Activated CD8-positive, alpha-beta memory T cell treated with anti-CD3 and anti-CD28 coated beads for 48 hours (primary cell): Measurements from ENCODE around the gene WFIKKN1.

Experiments
- DNase-seq, 3 experiments: peaks; one replicate each; pipeline ENCODE4 v3.0.0-alpha.2; 2020; ENCODE audit warnings: low read depth in 2 of 3, low spot score in 2 of 3

WFIKKN1 gene, protein sequence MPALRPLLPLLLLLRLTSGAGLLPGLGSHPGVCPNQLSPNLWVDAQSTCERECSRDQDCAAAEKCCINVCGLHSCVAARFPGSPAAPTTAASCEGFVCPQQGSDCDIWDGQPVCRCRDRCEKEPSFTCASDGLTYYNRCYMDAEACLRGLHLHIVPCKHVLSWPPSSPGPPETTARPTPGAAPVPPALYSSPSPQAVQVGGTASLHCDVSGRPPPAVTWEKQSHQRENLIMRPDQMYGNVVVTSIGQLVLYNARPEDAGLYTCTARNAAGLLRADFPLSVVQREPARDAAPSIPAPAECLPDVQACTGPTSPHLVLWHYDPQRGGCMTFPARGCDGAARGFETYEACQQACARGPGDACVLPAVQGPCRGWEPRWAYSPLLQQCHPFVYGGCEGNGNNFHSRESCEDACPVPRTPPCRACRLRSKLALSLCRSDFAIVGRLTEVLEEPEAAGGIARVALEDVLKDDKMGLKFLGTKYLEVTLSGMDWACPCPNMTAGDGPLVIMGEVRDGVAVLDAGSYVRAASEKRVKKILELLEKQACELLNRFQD

DNA sequence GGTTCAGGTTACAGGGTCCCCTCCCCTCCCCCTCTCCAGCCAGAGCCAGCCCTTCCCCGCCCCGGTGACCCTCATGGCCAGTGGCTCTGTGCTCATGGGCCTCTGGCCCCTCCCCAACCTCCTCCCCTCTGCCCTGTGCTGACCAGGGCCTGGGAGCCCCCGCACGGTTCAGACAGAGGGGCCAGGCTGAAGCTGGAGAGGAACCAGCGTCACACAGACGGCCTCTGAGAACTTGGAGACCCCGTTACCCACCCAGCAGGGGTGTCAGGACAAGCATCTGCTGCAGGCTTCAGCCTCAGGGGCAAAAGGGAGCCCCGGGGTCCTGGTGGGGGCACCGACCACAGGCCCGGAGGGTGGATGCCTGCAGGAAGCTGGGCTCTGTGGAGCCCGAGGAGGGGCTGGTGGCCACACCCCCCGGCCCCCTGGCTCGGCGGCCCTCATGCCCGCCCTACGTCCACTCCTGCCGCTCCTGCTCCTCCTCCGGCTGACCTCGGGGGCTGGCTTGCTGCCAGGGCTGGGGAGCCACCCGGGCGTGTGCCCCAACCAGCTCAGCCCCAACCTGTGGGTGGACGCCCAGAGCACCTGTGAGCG, at the start of gene WFIKKN1:
Gene WFIKKN1 (plus strand): TSS at position 171 of the 591 bp plus-strand sequence. CDS start 269 bp downstream, at position 440.
- DNase-seq: no peak

DNA sequence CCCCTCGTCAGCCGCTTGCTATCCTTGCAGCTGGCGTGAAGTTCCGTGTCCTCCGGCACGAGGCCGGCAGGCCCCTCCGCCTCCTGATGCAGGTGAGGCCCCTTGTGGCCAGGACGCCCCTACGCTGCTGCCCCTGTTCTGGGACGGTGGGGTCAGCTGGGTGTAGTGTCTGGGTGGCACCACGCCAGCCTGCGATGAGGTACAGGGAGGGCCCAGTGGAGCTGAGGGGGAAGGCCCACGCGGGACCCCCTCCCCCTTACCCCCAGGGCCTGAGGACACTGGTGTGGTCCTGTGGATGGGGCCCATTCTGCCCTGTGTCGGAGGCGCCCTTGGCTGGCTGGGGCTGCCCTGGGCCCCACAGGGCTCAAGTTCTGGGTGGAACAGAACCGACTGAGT, 48.6 kb upstream of the WFIKKN1 start:
- no peak for DNase-seq

DNA sequence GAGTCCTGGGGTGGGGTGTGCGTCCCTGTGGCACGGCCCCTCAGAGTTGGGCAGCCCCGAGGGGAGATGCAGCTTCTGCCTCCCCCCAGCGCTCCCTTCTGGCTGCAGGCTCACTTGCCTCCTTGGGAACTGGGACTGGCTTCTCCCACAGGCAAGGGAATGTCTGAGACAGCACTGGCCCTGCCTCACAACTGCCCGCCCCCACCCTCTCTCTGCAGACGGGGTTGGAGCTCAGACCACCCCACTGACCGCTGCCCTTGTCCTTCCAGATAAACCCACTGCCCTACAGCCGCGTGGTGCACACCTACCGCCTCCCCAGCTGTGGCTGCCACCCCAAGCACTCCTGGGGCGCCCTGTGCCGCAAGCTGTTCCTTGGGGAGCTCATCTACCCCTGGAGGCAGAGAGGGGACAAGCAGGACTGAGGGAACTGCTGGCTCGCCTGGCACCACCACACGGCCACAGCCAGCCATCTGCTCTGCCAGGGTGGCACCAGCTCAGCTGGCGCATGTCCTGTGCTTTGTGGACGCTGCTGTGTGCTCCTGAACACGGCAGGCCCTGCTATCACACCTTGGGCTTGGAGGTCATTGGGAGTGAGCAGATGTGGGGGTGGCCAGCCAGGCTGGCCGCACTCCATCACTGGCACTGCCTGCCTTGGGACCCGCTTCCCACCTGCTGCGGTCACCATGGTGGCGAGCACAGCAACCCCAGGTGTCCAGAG, 48.0 kb upstream of the WFIKKN1 start:
- DNase-seq: no peak

DNA sequence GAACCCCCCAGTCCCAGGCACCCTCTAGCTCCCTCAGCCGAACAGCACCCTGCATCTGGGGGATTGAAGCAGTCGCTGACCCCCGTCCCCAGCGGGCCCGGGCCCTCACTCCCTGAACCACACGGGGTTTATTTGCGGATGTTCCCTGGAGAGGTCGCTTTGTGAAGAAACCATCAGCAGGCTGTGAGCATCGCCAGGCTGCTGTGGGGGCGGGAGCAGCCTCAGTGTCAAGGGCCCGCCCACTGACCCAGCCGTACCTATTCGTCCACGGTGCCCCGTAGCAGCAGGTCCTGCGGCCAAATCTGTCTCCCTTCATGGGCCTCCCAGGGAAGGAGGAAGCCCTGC, 47.3 kb upstream of the WFIKKN1 start:
- DNase-seq: no peak

DNA sequence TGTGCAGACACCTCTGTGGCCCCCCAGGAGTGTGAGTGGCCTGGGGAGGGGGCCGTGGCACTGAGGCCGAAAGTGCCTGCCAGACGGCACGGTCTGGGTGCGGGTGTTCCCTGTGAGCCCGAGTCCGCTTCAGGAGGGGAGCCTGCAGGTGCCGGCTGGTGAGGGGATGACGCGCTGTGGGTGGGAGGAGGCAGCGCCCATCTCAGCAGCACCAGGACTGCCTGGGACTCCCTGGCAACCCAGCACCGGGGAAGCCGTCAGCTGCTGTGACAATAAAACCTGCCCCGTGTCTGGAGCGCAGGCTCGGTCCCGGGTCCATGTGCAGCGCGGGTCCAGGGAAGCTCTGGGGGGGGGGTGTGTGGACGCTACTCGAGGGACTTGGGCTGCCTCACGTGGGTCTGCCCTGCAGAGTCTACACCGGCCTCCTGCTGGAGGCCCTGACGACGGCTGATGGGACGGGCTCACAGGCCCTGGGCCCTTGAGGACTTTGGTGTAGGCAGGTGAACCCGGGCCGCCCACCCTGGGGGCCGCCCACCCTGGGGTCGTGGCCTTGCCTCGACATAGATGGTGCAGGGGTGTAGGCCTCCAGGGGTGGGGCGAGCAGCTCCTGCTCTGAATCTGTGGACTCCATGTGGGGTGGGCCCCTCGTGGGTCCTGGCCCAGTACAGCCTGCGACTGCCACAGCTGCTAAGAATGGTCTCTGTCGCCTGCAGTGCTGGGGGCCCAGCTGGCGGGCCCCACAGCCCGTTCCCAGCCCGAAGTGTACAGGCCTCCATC, 46.8 kb upstream of the WFIKKN1 start:
- no peak for DNase-seq

DNA sequence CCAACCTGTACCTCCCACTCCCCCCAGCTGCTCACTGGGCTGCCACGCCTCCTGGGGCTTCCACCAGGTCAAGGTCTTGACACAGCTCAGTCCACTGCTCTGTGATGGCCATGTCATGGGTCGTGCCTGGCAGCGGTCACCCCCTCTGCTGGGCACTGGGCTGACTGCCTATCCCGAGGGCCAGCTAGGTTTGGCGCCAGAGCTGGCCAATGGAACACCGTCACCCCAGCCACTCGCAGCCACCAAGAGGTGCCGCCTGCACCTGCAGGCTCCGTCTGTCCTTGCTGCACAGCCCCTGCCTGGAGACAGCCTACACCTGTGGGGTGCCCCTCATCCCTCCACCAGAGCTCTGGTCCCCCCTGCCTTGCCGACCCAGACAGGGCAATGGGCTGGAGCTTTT, 45.4 kb upstream of the WFIKKN1 start:
- no peak for DNase-seq

DNA sequence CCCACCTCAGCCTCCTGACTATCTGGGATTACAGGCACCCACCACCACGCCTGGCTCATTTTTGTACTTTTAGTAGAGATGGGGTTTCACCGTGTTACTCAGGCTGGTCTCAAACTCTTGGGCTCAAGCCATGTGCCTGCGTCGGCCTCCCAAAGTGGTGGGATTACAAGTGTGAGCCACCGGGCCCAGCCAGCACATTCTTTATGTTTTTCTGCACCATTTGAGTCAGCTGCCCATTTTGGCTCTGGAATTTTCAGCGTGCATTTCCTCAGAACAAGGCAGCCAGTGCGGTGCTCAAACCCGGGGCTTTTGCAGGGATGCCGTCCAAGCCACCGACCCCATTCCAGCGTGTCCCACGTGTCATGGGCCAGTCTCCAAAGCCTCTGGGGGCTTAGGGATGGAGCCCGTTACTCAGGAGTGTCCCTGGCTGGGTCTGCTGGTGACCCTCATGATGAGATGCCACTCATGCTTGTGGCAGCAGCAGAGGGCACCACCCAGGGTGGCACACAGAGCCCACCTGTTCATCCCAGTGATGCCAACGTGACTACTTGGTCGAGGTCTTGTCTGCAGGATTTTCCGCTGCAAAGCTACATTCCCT, 44.6 kb upstream of the WFIKKN1 start:
- DNase-seq: no peak

DNA sequence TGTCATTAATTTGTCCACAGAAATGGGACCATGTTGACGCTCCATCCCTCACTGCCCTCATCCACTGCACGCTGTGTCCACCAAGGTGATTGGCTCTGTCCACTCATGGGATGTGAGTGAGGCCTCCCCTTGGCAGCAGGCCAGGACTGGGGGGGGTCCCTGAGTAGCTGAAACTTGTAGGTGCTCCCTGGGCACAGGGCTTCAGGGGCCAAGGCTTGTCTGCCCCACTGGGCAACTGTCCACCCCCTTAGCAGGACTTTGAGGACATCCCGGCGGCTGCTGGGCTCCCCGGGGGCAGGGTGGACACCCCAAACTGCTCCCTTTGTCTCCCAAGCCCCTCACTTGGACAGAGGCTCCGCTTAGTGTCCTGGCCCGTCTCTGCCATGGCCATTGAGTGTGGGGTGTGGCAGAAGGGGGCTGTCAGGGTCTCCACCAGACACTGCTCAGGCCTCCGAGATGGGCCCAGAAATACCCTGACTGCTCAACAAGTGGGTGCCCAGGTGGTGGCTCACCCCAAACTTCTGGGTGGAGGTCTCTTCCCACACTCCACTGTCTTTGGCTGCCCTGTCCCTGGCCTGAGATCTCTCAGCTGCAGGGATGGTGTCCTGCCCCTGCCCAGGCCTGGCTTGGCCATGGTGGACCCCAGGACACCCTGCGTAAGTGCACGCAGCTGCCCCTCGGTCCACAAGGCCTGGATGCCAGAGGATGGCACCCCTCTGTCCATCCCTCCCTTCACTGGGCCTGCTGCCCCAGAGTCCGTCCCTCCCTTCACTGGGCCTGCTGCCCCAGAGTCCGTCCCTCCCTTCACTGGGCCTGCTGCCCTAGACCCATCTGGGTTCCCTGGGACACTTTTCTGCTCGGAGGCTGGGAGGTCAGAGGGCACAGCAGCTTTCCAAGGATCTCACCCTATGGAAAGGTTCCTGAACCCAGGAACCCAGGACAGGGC, 43.9 kb upstream of the WFIKKN1 start:
- no peak for DNase-seq

DNA sequence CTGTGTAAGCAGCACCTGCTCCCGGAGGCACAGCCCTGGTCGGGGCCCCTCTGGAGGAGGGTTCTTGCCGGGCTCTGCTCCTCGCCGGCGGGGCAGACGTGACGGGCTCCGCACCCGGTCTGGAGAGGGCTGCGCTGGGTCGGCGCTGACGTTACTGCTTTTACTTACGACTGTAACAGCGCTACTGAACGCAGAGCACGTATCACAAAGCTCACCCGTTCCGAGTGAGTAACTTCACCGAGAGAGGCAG, 42.2 kb upstream of the WFIKKN1 start:
- DNase-seq: peak in 2 of 3 experiments; percentile 40 to 45

DNA sequence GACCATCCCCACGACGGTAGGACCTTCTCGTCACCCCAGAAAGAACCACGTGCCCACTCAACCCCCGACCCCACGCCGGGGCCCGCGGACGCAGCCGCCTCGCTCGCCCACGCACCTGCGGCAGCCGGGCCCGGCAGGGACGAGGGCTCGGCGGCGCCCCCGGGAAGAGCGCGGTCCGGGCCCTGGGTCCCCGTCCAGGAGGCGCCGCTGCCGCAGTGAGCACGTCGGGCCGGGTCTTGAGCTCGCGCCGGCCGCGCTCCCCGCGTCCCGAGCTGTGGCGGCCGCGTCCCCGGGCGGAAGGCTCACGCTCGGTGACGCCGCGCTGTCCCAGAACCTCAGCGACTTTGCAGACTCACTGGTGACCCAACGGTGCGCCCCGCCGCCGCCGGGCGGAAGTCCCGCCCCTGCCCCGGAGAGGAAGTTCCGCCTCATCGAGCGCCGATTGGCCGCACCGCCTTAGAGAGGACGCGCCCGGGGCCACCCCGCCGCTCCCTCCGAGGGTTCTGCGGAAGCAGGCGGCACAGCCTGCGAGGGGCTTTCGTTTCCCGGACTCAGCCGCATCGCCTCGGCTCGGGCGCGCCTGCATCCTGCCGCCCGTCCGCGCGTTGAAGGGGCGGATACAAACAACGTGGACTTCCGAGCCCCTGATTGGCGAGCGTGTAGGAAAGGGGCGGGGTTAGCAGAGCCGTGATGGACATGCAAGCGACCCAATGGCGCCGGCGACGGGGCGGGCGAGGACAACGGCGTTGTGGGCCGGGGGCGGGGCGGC, 41.7 kb upstream of the WFIKKN1 start:
- DNase-seq: peak; percentile 93 to 100 (median 99)

DNA sequence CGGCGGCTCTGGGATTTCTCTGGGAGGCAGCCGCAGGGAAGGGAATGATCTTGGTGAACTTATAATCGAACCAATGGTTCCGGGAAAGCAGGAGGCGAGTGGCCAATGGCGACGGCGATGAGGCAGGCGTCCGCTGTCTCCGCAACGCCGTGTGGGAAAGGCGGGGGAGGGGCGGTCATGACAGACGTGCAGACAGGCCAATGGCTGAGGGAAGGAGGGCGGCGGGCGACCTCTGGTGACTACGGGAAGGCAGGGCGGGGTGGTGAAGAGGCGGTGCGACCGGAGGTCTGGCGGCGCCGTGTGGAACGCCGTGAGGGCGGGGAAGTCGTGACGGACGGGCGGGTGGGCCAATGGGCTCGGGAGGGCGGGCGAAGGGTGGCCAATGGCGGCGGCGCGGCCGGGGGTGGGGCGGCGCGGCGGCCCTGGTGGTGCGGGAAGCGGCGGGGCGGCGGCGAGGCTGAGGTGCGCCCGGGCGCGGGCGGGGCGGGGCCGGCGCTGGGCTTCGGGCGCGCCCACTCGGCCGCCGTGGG, 41.1 kb upstream of the WFIKKN1 start, which contains the start of gene RAB40C:
Gene RAB40C (plus strand): TSS at position 409 of the 530 bp plus-strand sequence. CDS start 226 bp downstream, outside the sequence.
- DNase-seq: peak; percentile 98

DNA sequence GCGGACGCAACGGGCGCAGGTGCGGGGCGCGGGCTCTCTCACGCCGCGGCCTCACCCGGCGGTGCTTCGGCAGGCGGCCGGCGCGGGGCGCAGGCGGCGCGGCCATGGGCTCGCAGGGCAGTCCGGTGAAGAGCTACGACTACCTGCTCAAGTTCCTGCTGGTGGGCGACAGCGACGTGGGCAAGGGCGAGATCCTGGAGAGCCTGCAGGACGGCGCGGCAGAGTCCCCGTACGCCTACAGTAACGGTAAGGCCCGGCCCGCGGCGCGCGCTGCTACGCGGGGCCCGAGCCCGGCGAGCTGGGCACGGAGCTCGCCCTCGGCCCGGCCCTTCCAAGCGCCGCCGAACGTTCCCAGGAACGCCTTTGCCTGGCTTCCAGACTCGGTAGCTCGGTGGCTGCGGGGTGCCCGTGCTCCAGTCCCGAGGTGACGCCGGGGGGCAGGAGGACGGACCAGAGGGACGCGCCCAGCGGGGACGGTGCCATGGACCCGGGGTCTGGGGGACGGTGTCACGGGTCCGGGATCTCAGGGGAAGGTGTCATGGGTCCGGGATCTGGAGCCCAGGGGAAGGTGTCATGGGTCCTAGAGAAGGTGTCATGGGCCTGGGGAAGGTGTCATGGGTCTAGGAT, 40.5 kb upstream of the WFIKKN1 start:
- DNase-seq: no peak

DNA sequence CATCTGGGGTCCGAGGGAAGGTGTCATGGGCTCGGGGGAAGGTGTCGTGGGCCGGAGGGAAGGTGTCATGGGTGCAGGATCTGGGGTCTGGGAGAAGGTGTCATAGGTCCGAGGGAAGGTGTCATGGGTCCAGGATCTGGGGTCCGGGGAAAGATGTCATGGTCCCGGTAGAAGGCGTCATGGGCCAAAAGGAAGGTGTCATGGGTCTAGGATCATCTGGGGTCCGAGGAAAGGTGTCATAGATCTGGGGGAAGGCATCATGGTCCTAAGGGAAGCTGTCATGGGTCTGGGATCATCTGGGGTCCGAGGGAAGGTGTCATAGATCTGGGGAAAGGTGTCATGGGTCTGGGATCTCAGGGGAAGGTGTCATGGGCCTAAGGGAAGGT, 40.0 kb upstream of the WFIKKN1 start:
- no peak for DNase-seq

DNA sequence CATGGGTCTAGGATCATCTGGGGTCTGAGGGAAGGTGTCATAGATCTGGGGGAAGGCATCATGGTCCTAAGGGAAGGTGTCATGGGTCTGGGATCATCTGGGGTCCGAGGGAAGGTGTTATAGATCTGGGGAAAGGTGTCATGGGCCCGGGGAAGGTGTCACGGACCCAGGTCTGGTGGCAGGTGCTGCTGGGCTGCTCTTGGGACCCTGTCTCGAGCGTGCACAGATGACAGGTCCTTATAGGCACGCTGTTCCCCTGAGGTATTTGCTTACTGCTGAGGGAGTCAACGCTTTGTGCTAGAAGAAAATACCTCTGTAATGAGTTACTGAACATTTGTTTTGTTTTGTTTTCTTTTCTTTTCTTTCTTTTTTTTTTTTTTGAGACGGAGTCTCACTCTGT, 39.6 kb upstream of the WFIKKN1 start:
- DNase-seq: no peak

DNA sequence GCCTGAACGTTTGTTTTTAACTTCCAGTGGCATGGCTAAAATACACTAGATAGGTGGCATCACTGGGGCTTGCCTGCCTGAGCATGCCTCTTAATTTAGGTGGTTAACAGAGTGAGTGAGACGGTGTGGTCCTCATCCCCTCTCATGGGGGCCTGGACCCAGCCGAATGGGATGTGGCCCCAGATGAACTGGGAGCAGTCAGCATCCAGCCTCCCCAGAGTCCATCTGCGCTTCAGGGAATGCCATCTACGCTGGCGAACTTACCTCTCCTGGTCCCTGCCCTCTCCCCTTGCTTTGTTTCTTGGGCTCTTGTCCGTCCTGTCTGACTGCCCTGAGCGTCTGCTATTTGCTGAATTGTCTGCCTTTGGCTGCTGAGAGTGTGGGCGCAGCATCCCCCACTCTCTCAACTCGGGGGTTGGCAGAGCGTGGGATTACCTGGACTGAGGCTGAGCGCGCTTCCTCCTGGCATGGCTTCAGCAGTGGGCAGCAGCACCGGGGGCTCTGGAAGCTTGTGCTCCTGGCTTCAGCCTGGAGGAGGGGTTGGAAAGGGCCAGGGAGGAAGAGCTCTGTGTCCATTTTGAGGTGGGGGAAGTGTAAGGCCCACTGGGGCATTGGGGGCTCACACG, 38.8 kb upstream of the WFIKKN1 start:
- DNase-seq: no peak

DNA sequence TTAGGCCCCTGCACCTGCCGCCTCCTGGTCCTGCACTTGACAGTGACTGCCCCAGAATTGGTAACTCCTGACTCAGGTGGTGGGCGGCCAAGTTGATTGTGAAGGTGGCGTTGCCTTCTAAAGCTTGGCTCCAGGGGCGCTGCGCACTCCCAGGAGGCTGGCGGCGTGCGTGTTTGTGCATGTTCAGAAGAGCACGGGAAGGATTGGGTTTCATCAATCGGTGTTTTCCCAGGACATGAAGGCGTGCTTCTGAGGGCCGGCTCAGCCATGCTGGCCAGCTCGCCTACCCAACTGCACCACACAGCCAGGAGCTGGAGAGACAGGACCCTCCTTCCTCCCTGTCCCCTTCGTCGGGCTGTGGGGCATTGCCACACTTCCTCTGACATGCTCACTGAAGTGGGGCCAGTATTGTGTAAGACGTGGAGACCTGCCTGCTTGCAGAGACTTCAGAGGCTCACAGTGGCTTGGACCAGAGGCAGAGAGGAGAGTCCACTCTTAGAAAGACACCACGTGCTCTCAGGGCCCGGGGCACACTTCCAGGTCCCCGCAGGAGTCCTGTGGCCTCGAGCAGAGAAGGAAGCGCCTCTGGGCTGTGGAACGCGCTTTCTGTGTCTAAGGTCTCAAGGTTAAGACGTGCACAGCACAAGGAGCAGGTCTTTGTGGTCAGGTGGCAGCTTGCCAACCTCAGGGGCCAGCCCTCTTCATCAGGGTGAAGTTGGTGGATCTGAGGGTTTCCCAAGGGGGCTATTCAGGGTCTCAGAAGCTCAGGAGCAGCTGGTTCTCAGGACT, 38.1 kb upstream of the WFIKKN1 start:
- no peak for DNase-seq

DNA sequence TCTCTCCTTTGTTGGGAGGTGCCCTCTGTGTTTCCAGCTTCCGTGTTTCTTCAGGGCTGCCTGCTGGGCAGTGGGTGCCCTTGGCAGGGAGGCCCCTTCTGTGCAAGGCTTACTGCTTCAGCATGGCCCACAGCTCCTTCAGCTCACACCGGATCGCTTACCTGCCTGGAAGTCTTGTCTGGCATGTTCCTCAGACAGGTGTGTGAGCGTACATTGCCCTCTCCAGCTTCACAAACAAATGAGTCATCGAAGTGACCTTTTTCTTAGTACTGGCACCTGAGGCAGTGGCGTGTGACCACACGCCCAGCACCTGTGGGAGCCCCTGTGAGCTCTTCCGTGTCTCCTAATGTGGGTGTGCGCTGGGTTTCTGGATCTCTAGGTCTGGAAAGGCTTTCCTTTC, 37.4 kb upstream of the WFIKKN1 start:
- no peak for DNase-seq
